ENCODE data around the gene PIK3C3. TPM values are rescaled to one million over a fixed set of nuclear protein-coding genes. Genes with fewer than 3 reads are reported as not detected.
"Not testable (repeated sequence)": the region's sequence is repeated elsewhere in the genome, so short reads cannot be mapped to it uniquely, and the experiment has no call there.

PIK3C3 gene
- total RNA-seq, 2 experiments from 2014 or later: 51.7 to 65.8 TPM

- DNase-seq (no peak), ATAC-seq (ENCODE audit: low read depth) (no peak)
- Mint-ChIP-seq H3K4me3 (no peak overlapping the region), H3K4me1 (no peaks in the 10 kb centered on the region), H3K27me3 (no peaks in the 10 kb centered on the region), H3K9me3 (no peaks in the 10 kb centered on the region), H3K36me3 (no peaks in the 10 kb centered on the region), H3K27ac (no peak overlapping the region)
- POLR2A ChIA-PET: no interaction called here
These were observed 152.8 kb downstream of the PIK3C3 start for GRCh38 chr18:42107691-42108450.

DNA sequence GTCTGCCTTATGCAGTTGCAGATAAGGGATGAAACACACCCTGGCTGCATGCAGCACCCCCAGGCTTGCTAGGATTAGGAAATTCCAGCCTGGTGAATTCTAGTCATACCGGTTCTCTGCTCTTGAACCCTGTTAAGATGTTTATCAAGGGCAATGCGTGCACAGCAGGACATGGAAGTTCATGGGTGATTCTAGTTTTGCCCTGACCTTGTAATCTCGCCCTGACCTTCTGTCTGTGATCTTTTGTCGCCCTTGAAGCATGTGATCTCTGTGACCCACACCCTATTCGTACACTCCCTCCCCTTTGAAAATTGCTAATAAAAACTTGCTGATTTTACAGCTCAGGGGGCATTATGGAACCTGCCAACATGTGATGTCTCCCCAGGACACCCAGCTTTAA is 157.1 kb downstream of the PIK3C3 start:
- H3K27me3 Mint-ChIP-seq; DNase-seq; H3K9me3 Mint-ChIP-seq; ATAC-seq (ENCODE audit: low read depth); H3K36me3 Mint-ChIP-seq; POLR2A ChIA-PET; H3K4me3 Mint-ChIP-seq; H3K27ac Mint-ChIP-seq: not testable (repeated sequence)
- H3K4me1 Mint-ChIP-seq: peaks cover 12% of the 10 kb centered on the region

GRCh38 chr18:42112657-42113420 is 157.8 kb downstream of the PIK3C3 start:
- Mint-ChIP-seq H3K4me1 (peaks cover 12% of the 10 kb centered on the region), H3K9me3 (no peaks in the 10 kb centered on the region), H3K36me3 (no peaks in the 10 kb centered on the region), H3K4me3 (no peak overlapping the region), H3K27ac (no peak overlapping the region), H3K27me3 (no peaks in the 10 kb centered on the region)
- ATAC-seq (ENCODE audit: low read depth) (no peak), DNase-seq (no peak)
- POLR2A ChIA-PET: no interaction called here

DNA sequence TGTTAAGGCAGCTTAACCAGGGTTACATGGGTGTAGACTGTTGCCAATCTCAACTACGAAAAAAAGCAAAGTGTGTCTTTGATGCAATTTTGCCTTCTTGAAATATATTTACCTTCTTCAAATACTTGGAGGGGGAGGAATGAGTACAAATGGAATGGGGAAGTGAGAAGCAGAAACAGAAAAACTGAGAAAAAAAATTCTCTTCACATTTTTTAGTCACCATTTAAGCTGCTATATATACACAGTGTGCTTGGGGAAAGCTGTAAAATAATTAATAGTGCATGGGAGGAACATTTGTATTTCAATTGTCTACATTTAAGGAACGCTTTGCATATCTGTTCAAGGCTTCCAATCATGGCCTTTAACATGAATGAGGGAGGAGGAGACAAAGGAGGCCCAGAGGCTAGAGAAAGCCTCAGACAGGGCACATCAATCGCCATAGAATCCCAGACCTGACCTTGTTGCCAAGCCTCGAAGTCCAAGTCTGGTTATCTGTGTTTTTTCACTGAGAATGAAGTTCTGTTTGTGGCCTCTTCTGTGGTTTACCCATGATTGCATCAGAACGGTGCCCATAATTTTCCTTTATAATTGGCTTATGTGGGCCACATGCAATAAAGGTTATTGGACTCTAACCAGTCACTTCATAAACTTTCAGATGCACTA is 158.6 kb downstream of the PIK3C3 start:
- DNase-seq (no peak), ATAC-seq (ENCODE audit: low read depth) (peak; percentile 53)
- Mint-ChIP-seq H3K4me1 (peaks cover 12% of the 10 kb centered on the region), H3K9me3 (no peaks in the 10 kb centered on the region), H3K4me3 (no peak overlapping the region), H3K36me3 (no peaks in the 10 kb centered on the region), H3K27ac (peak overlapping the region; percentile 28), H3K27me3 (peaks cover 2% of the 10 kb centered on the region)
- POLR2A ChIA-PET: no interaction called here

GRCh38 chr18:42114310-42114943 is 159.4 kb downstream of the PIK3C3 start:
- peak; percentile 83 for ATAC-seq (ENCODE audit: low read depth)
- Mint-ChIP-seq H3K9me3 (no peaks in the 10 kb centered on the region), H3K4me1 (peaks cover 12% of the 10 kb centered on the region), H3K4me3 (no peak overlapping the region), H3K27ac (peak overlapping the region; percentile 69), H3K27me3 (peaks cover 3% of the 10 kb centered on the region), H3K36me3 (no peaks in the 10 kb centered on the region)
- POLR2A ChIA-PET: no interaction called here
- peak; percentile 35 for DNase-seq

DNA sequence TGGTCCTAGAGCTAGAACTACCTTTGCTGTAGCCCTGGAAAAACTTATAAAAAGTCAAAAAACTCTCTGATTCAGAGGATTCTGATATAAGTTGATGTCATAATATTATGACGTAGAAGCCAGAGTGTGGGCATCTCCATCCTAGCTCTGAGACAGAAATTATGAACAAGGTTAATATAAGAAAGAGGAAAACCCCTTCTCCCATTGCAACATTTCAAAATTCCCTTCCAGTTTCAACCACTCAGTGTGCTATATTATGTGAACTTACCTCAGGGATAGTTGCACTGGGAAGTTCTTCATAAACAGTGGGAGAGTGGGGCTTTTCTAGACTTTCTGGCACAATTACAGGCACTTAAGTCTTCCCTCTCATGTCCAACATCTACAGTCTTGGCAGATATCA is 171.6 kb downstream of the PIK3C3 start:
- H3K27ac Mint-ChIP-seq: no peak overlapping the region
- POLR2A ChIA-PET: no interaction called here
- no peak for DNase-seq
- H3K36me3 Mint-ChIP-seq: no peaks in the 10 kb centered on the region
- no peaks in the 10 kb centered on the region for H3K4me1 Mint-ChIP-seq
- peaks cover 3% of the 10 kb centered on the region for H3K27me3 Mint-ChIP-seq
- H3K9me3 Mint-ChIP-seq: no peaks in the 10 kb centered on the region
- H3K4me3 Mint-ChIP-seq: no peak overlapping the region
- no peak for ATAC-seq (ENCODE audit: low read depth)

DNA sequence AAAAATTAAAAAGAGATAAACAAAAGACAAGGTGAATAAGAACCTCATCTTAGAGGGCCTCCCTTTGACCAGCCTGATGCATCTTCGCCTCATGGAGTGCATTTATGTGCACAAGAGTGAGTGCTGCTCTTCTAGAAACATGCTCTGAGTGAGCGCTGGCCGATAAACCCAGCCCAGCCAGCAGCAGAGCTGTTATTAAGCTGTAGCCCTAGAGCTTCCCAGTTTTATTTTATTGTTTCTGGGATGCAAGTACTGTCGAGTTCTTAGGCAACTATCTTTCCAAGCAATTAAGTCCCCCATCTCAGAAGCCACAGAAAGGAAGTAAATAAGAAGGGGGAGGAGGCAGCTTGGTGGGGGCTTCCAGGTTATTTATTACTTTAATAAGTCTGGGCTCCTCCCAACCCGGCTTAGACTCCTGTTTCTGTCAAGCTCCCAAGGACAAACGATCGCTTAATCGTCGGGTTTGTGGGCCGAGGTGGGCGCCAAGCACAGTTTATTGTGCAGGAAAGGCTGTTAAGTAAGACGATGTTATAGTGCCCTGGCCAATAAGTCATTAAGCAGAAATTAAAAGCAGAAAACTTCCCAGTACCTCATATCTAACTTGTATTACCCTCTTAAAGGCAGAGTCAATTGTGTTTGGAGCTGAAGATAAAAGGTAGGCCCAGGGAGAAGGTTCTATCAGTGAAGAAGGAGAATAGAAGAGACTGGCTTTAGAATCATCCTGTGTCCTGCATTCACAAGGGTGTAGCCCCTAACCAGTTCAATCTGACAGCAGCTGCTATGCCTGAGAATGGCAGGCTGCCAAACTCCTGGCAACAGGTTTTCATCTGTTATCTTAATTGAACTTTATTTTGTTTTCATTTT is 176.3 kb downstream of the PIK3C3 start:
- no peak overlapping the region for H3K4me3 Mint-ChIP-seq
- H3K27ac Mint-ChIP-seq: no peak overlapping the region
- no peaks in the 10 kb centered on the region for H3K4me1 Mint-ChIP-seq
- DNase-seq (no peak), ATAC-seq (ENCODE audit: low read depth) (no peak)
- POLR2A ChIA-PET: no interaction called here
- H3K9me3 Mint-ChIP-seq: no peaks in the 10 kb centered on the region
- peaks cover 3% of the 10 kb centered on the region for H3K27me3 Mint-ChIP-seq
- H3K36me3 Mint-ChIP-seq: no peaks in the 10 kb centered on the region

DNA sequence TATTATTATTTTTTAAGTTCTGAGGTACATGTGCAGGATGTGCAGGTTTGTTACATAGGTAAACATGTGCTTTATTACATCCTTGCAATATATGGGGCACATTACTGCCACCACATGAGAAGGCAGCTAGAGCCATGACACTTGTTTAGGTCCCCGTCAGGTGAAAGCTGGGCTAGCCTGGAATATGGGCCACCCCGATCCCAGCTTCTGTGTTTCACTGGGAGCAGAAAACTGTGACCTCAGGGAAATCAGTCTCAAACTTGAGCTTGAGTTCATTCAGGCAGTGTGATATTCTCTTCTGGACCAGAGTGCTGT is 176.9 kb downstream of the PIK3C3 start:
- POLR2A ChIA-PET: no interaction called here
- Mint-ChIP-seq H3K4me1 (no peaks in the 10 kb centered on the region), H3K9me3 (no peaks in the 10 kb centered on the region), H3K27ac (no peak overlapping the region), H3K4me3 (no peak overlapping the region), H3K36me3 (no peaks in the 10 kb centered on the region), H3K27me3 (peaks cover 3% of the 10 kb centered on the region)
- no peak for DNase-seq
- ATAC-seq (ENCODE audit: low read depth): no peak

All from activated naive CD8-positive, alpha-beta T cell treated with anti-CD3 and anti-CD28 coated beads, Interleukin-2, amount 10 ng/mL, durations not matched to agents 7 days and 5 days (primary cell).